GM21717 (cell line): ENCODE results near the gene PRXL2B.

ENCODE experiments used
- ATAC-seq: cut with Tn5 transposase; IDR thresholded peaks from one replicate; pipeline ENCODE4 v1.9.1; 2021; ENCODE audit warnings: mild to moderate bottlenecking, moderate library complexity; ENCODE audit not compliant: unreplicated experiment

Gene PRXL2B

DNA sequence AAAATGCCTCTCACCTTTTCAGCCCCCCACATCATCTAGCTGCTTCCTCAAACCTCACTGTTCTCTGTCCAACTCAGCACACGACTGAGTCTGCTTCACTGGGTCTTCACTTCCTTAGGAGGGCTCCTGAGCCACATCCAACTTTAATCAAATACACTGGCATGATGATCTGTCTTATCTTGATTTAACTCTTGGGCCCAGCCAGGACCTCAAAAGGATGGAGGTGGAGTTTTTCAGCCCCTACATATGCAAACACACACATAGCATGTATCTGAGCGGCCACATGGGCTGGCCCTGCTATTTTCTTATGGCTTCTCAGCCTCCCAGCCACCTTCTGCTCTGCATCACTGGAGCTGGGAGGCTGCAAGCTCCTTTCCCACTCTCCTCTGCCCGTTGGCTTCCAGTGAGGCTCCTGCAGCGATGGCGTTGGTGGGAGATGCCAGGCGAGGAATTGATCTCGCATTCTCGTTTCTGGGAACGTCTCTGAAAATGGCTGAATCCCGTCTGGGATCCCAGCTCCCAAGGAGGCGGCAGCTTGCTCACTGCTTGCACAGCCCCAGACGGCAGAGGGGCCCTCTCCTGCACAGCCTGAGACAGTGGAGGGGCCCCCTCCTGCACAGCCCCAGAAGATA lies 1.8 kb upstream of the PRXL2B start:
- ATAC-seq: no peak

GRCh38 chr1:2585318-2586092 lies 1.1 kb upstream of the PRXL2B start:
- peak; percentile 43 for ATAC-seq

DNA sequence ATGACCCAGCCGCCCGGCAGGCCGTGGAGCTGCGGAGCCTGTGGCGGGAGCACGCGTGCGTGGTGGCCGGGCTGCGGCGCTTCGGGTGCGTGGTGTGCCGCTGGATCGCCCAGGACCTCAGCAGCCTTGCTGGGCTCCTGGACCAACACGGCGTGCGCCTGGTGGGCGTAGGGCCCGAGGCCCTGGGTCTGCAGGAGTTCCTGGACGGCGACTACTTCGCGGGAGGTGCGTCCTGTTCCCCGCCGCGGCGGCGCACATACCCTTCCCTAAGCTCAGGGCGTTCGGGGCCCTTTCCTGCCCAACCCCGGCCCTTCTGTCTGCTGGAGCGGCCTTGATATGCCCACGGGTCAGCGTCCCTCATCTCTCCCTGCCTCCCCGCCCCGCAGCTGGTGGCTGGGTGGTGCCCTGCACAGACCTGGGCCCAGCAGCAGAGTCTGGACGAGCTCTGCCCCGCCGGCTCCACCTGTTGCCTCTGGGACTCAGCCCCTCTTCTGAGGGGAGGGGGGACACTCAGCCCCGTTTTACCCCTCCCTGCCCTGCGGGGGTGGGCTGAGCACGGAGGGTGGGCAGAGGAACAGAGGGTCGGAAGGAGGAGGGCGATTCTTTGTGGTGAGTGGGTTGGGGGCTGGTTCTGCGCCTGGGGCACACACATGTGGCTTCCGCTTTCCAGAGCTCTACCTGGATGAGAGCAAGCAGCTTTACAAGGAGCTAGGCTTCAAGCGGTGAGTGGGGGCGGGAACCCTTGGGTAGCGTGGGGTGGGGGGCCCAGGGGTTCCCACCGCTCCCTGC lies 688 bp downstream of the PRXL2B start:
- ATAC-seq: no peak

GRCh38 chr1:2587860-2588571 lies 1.4 kb downstream of the PRXL2B start:
- no peak for ATAC-seq

DNA sequence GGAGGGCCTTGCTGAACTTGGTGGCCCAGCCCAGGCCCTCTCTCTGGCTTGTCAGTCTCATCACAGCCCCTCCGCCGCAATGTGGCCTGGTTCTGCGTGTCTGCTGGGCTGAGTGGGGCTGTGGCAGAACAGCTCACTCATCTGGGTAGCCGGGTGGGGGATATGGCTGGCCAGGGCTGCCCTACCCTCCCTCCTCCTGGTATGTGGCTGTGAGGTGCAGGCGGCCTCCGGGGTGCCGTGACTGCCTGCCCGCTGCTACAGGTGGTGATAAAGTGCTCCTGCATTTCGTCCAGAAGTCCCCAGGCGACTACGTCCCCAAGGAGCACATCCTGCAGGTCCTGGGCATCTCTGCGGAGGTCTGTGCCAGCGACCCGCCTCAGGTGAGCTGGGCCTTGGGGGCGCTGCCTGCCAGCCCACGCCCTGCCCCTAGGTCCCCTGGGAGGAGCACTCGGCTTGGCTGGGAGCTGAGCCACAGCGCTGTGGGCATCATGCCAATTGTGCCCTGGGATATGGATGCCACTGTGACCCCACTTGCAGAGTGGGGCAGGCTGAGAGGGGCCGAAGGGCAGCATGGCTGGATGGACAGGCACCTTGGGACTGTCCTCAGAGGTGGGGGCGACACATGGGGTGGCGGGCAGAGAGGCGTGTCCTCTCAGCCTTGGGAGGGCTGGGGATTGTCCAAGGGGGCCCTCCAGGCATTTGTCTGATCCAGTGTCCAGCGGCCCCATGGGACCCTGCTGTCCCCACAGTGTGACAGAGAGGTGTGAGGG lies 2.3 kb downstream of the PRXL2B start:
- no peak for ATAC-seq

- ATAC-seq: no peak
Observed at GRCh38 chr1:2589431-2590232, 3.1 kb downstream of the PRXL2B start.

- ATAC-seq: no peak
Observed at GRCh38 chr1:2590233-2591141, 3.9 kb downstream of the PRXL2B start.

DNA sequence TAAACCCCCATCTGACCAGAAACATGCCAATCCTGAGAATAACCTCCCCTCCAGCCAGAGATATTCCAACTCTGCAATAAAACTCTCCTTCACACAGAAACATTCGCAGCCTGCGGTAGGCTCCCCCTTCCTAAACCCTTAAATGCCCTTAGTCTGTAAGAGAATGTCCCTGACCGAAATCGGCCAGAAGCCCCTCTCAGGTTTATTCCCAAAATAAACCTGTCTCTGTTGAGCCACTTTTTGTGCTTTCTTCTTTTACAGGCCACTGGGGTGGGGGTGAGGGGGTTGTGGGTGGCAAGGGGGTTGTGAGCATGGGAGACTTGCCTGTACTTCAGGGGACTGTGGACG lies 4.6 kb downstream of the PRXL2B start:
- no peak for ATAC-seq

GRCh38 chr1:2591581-2592261 lies 5.1 kb downstream of the PRXL2B start:
- ATAC-seq: no peak

- no peak for ATAC-seq
Observed at GRCh38 chr1:2592672-2593071, 6.1 kb downstream of the PRXL2B start.

- ATAC-seq: no peak
Observed at GRCh38 chr1:2593251-2593878, 6.8 kb downstream of the PRXL2B start.

DNA sequence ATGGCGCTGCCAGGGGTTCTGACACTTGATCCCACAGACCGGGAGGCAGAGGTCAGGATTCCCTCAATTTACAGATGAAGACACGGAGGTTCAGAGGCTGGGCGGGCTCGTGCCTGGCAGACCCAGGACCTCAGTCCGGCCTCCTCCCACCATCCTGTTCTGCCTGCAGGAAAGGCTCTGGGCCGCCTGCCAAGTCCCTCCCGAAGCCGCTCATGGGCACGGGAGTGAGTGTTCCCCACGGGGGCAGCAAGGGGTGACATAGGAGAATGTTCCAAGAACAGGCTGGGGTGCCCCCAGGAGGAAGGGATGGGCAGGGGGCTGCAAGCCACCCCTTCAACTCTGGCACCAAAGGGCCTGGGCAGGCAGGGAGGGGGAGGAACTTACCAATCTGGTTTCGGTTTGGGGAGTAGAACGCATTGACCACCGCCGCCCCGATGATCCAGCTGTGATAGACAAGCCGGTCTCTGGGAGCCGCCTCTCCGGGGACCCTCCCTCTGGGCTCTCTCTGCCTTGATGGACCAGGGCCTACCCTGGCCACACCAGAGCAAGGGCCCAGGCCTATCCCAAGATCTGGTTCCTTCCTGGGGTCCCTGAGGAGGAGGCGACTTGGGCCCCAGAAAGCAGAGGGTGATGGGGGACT lies 7.5 kb downstream of the PRXL2B start:
- no peak for ATAC-seq

- ATAC-seq: no peak
Observed at GRCh38 chr1:2594641-2595131, 8.1 kb downstream of the PRXL2B start.

DNA sequence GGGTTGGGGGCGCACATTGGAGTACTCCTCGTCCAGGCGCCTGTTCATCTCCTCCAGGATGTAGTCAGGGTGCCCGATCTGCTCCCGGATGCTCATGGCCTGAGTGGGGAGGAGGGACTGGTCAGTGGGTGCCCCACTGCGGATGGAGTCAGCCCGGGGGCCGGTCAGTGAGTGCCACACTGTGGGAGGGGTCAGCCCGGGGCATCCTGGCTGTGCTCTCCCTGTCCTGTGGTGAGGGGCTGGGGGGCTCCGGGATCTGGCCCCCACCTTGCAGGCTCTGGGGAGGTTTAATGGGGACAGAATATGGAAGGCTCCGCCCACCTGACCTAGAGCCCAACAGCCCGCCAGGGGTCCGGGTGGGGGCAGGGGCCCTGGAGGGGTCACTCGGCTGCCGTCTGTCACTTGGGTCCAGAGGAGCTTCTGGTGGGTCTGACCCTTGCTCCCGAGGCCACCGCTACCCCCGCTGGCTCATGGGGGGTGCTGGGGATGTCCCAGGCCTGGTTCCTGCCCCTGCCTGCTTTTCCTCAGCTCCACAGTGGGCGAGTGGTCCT lies 8.8 kb downstream of the PRXL2B start:
- no peak for ATAC-seq

DNA sequence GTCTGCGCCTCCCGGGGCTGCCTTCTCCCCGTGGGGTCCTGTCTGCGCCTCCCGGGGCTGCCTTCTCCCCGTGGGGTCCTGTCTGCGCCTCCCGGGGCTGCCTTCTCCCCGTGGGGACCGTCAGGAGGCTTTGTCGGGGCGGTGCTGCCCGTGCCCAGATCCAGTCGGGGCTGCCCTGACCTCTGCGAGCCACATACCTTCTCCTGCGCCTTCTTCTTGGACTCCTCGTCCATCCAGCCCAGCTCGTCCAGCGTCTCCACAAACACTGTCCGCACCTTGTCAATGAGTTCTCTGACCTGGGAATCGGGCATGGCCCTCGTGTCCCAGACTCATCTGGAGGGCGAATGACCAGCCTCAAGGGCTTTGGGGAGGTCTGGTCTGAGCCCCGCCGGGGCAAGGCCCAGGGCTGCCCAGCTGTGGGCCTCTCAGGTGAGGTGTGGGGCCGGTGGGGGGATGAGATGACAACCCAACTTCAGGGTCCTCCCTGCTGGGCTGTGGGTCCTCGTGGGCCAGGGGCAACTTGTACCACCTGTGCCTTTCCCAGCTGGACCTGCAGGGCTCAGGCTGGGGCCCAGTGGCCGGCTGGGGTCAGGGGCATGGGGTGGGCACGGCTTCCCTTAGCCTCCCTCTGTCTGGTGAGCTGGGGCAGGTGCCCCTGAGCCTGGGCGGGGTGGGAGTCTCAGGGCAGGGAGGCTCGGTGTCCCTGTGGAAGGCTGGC lies 9.4 kb downstream of the PRXL2B start:
- ATAC-seq: no peak
